Measurements from ENCODE around the gene LMNA.

- TF ChIP-seq CTCF (IDR thresholded peaks at IDR 0.05) = no peak
- TF ChIP-seq POLR2A (IDR thresholded peaks at IDR 0.05) = no peak
Measured at GRCh38 chr1:156079762-156080161, 34.7 kb upstream of the LMNA start.

All from sigmoid colon (tissue), 3 donors.